ENCODE results near the gene LCTL. TPM values are rescaled to one million over a fixed set of nuclear protein-coding genes. Genes with fewer than 3 reads are reported as not detected.

The LCTL gene
- total and polyA plus RNA-seq, 2 experiments from 2014 or later, result 1.8 TPM; not detected in 1

- no peaks in the 10 kb centered on the region for H3K9me2 ChIP-seq (replicated peaks; ENCODE audit: insufficient read depth)
- 97% methylated on average over 2 of the region's 2 CpGs for WGBS (ENCODE audit: low lambda C conversion rate, missing lambda C conversion rate)
- no peak overlapping the region for H3K27ac ChIP-seq
- no peak overlapping the region for H2AFZ ChIP-seq
- no peaks in the 10 kb centered on the region for H3K9me3 ChIP-seq (ENCODE audit: low read depth)
- H3K4me3 ChIP-seq, result no peak overlapping the region
- H3K27me3 ChIP-seq, result no peaks in the 10 kb centered on the region
- no peaks in the 10 kb centered on the region for H3K36me3 ChIP-seq (replicated peaks; ENCODE audit: insufficient read depth, low read depth)
- TF ChIP-seq EZH2 (IDR thresholded peaks at IDR 0.05; ENCODE audit: borderline replicate concordance) (no peak), EZH2phosphoT487 (IDR thresholded peaks at IDR 0.05; ENCODE audit: low read depth, severe bottlenecking, unreplicated experiment) (no peak), CTCF (IDR thresholded peaks at IDR 0.05; ENCODE audit: poor library complexity) (no peak)
- no peak overlapping the region for H3K4me2 ChIP-seq
- DNase-seq (ENCODE audit: low spot score), result no peak
- no peaks in the 10 kb centered on the region for H3K79me2 ChIP-seq
- H3K4me1 ChIP-seq (ENCODE audit: insufficient read depth), result no peaks in the 10 kb centered on the region
- no peaks in the 10 kb centered on the region for H4K20me1 ChIP-seq (ENCODE audit: insufficient read depth, poor library complexity, severe bottlenecking)
Observed at GRCh38 chr15:66608881-66609280, 43.1 kb upstream of the LCTL start.

DNA sequence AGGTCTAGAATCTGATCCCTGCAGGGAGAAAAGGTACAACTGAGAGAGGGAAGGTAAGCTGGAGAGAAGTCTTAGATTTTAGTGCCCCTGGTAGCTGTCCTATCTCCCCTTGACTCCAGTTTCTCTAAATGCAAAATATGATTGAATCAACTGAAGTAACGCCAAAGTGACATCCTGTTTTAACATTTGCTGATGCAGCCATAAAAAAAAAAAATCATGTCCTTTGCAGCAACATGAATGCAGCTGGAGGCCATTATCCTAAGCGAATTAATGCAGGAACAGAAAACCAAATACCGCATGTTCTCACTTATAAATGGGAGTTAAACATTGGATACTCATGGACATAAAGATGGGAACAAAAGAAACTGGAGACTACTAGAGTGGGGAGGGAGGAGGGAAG lies 42.4 kb upstream of the LCTL start:
- H3K4me3 ChIP-seq, result no peak overlapping the region
- H3K4me2 ChIP-seq, result no peak overlapping the region
- no peak for DNase-seq (ENCODE audit: low spot score)
- no peak overlapping the region for H3K27ac ChIP-seq
- no peaks in the 10 kb centered on the region for H3K36me3 ChIP-seq (replicated peaks; ENCODE audit: insufficient read depth, low read depth)
- no peaks in the 10 kb centered on the region for H3K27me3 ChIP-seq
- H3K9me2 ChIP-seq (replicated peaks; ENCODE audit: insufficient read depth), result no peaks in the 10 kb centered on the region
- no peaks in the 10 kb centered on the region for H3K4me1 ChIP-seq (ENCODE audit: insufficient read depth)
- TF ChIP-seq CTCF (IDR thresholded peaks at IDR 0.05; ENCODE audit: poor library complexity) (no peak), EZH2 (IDR thresholded peaks at IDR 0.05; ENCODE audit: borderline replicate concordance) (no peak)
- H3K9me3 ChIP-seq (ENCODE audit: low read depth), result no peaks in the 10 kb centered on the region
- H3K79me2 ChIP-seq, result no peaks in the 10 kb centered on the region
- H4K20me1 ChIP-seq (ENCODE audit: insufficient read depth, poor library complexity, severe bottlenecking), result no peaks in the 10 kb centered on the region
- WGBS (ENCODE audit: low lambda C conversion rate, missing lambda C conversion rate), result 64% methylated on average over 3 of the region's 3 CpGs
- H2AFZ ChIP-seq, result no peak overlapping the region

DNA sequence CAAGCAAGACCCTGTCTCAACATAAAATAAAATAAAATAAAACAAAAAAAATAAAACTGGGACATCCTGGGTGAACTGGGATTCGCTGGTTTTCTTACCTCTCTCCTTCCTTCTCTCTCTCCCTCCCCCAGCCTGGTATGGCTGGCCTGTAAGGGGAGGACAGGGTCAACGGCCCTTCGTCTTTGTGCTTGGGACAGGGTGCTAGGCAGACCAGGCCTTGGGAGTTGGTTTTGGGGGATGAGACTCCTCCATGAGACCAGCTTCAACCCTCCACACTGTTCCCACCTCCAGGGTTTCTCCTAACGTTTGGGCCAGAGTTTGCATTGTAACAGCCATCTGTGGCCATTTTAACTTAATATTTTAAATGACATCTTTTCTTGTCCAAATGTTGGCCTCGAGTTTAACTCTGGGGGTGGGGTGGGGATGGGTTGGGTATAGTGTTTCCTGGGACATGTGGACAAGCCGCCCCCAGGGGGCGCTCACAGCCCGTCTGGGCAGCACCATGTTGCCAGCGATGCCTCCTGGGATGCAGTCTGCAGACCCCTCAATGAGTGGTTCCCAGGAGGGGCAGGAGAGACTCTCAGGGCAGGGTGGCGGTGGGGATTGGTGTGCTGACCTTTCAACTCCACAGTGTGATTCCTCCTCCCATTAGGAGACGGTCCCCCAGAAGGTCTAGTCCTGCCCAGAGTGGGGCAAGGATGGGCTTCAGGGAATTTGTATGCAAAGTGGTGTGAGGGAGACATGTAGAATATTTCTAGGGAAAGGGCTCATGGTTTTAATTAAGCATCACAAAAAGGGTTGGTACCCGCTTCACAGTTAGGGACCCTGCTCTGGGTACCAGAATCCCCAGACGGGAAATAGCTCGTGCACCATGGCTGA lies 37.7 kb upstream of the LCTL start:
- Histone ChIP-seq H4K20me1 (ENCODE audit: insufficient read depth, poor library complexity, severe bottlenecking) (no peaks in the 10 kb centered on the region), H3K79me2 (no peaks in the 10 kb centered on the region), H3K4me1 (ENCODE audit: insufficient read depth) (no peaks in the 10 kb centered on the region), H3K4me3 (no peak overlapping the region), H2AFZ (no peak overlapping the region), H3K4me2 (no peak overlapping the region), H3K36me3 (replicated peaks; ENCODE audit: insufficient read depth, low read depth) (no peaks in the 10 kb centered on the region), H3K9me2 (replicated peaks; ENCODE audit: insufficient read depth) (no peaks in the 10 kb centered on the region), H3K27me3 (no peaks in the 10 kb centered on the region), H3K27ac (no peak overlapping the region), H3K9me3 (ENCODE audit: low read depth) (no peaks in the 10 kb centered on the region)
- TF ChIP-seq EZH2 (IDR thresholded peaks at IDR 0.05; ENCODE audit: borderline replicate concordance) (no peak), CTCF (IDR thresholded peaks at IDR 0.05; ENCODE audit: poor library complexity) (peak; percentile 87)
- 42% methylated on average over 14 of the region's 14 CpGs for WGBS (ENCODE audit: low lambda C conversion rate, missing lambda C conversion rate)
- DNase-seq (ENCODE audit: low spot score), result peak; percentile 87

Measured in hepatocyte (in vitro differentiated cells).